Dedifferentiated amniotic fluid mesenchymal stem cell (primary cell): ENCODE results near the gene PPP1R1C.
"Not testable (repeated sequence)": the region's sequence is repeated elsewhere in the genome, so short reads cannot be mapped to it uniquely, and the experiment has no call there.

Experiments used
- DNase-seq: peaks from one replicate; pipeline ENCODE4 v3.0.0-alpha.2; 2016; ENCODE audit errors: extremely low spot score

The PPP1R1C gene

GRCh38 chr2:182014284-182014683 is 28.6 kb downstream of the PPP1R1C start:
- DNase-seq: no peak

- no peak for DNase-seq
Observed at GRCh38 chr2:182015334-182016109, 29.9 kb downstream of the PPP1R1C start.

GRCh38 chr2:182018218-182018617 is 32.6 kb downstream of the PPP1R1C start:
- DNase-seq: no peak

- no peak for DNase-seq
Observed at GRCh38 chr2:182019731-182020130, 34.1 kb downstream of the PPP1R1C start.

GRCh38 chr2:182020286-182021070 is 34.8 kb downstream of the PPP1R1C start:
- DNase-seq: no peak

DNA sequence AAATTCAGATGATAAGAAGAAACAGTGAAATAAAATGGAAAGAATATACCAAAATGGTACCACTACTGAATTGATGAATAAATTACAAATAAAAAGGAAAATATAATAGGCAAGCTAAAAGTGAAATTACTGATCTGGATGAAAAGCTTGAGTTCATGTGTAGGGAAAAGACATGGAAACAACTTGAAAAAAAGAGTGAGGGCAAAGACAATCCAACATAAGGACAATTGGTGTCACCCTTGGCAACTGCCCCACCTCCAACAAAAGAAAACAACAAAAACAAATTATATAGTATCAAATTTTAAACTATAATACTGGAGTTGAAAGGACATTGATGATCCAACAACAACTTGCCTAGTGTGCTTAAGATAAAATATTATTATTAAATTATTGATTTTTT is 37.6 kb downstream of the PPP1R1C start:
- no peak for DNase-seq

- DNase-seq: not testable (repeated sequence)
Observed at GRCh38 chr2:182030875-182031274, 45.2 kb downstream of the PPP1R1C start.

GRCh38 chr2:182031956-182032355 is 46.3 kb downstream of the PPP1R1C start:
- DNase-seq: no peak

DNA sequence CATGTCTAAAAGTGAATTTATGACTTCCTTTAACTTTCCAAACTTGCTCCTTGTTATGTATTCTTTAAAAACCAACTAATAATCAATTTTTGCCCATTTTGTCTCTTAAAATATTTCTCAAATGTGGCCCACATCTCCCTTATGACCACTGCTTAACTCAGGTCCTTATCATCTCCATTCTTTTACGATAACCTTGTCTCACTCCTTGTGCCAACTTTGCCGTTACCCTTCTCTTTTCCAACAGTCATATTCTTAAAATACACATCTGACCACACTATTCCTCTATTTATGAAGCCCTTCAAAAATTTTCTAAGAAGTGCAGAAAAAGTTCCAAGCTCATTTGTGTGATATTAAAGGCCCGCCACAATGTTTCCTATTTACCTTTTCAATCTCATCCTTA is 47.8 kb downstream of the PPP1R1C start:
- no peak for DNase-seq

DNA sequence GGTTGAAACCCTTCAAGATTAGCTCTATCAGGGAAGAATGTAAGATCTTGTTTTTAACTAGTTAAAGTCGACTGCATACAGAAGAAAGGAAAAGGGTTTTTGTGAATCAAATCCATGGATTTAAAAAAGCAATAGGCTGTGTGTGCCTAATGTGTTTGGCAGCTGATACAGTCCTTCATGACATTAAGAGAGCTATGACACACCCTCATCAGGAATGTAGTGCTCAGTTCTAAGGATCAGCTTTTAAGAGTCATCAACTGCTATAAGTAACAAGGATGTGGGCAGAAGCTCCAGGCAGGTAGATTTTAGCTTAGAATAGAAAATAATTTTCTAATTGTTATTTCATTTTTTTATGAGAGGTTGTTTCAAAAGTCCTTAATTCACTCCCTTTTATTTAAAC is 52.9 kb downstream of the PPP1R1C start:
- peak; percentile 75 for DNase-seq

- DNase-seq: no peak
Observed at GRCh38 chr2:182043021-182043420, 57.4 kb downstream of the PPP1R1C start.

GRCh38 chr2:182043861-182044260 is 58.2 kb downstream of the PPP1R1C start:
- no peak for DNase-seq

DNA sequence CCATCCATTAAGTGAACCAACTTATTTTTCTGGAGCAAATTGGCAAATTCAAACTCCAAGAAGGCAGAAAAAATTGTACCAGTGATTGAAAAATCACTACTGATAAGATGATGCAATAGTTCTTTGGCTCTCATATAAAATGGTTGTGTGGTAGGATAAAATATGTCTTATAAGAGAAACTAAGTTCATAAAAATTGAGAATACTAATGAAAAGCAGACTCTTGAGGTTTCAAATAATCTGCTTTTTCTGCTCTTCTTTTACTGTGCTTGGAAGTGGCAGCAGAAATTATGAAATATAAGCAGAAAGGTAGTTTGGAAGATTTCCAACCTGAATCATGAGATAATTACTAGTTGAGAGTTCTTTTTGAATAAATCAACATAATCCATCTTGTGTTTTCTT is 61.9 kb downstream of the PPP1R1C start:
- DNase-seq: no peak

DNA sequence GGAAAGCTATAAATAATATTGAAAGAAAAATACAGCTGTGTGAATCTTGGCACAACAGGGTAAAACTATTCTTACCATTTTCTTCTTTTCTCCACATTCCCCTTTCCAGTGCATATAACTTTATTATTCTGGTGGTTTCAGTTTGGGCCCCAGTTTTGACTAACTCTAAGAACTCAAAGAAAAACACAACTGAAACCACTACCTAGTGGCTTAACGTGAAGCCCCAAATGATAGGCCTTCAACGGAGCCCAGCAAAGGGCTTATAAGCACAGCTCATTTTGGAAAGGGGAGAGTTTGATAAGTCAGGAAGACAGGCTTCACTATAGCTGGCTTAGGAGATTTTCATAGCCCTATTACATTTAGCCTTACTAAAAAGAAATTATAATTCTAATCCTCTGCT is 62.4 kb downstream of the PPP1R1C start:
- DNase-seq: no peak

- DNase-seq: no peak
Observed at GRCh38 chr2:182048621-182049020, 63.0 kb downstream of the PPP1R1C start.

- DNase-seq: no peak
Observed at GRCh38 chr2:182049372-182050148, 63.9 kb downstream of the PPP1R1C start.

GRCh38 chr2:182050333-182051135 is 64.9 kb downstream of the PPP1R1C start:
- no peak for DNase-seq

GRCh38 chr2:182055993-182056392 is 70.3 kb downstream of the PPP1R1C start:
- no peak for DNase-seq

DNA sequence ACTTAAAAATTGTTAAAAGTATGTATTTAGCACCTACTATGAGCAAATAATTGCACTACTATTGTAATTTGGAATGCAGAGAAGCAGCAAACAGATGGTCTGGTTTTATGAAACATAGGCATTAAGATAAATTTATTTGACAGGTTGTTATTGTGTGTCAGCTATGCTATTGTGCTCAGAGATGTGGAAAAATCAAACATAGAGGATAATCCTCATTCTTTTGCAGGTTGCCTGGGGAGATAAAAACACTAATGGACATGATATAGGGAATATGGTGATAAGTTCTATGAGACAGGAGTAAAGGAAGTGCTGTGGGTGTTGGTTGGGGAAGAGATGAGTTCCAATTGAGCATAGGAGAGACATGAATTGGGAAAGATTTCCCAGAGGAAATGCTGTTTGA is 71.3 kb downstream of the PPP1R1C start:
- DNase-seq: no peak

GRCh38 chr2:182058056-182058455 is 72.4 kb downstream of the PPP1R1C start:
- DNase-seq: no peak

DNA sequence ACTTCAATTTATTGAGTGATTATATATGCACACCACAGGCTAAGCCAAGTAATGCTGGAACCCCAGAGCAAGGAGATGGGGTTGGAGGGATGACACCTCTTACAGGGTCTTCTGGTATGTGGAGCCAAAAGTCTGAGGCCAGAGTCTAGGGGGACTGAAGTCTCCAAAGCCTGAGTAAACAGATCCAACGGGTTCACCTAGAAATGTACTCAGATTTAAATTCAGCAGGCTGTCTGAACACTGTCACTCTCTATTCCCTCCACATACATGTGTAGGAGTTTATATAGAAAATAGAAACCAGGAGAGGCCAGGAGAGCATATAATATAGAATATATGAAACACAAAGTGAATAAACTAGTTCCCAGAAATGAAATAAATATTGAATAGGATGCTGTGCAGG is 76.1 kb downstream of the PPP1R1C start:
- no peak for DNase-seq
